B cell (primary cell): ENCODE results near the gene KATNBL1.

Experiments
- EZH2 ChIP-seq: IDR thresholded peaks from 2 replicates; pipeline ENCODE4 v1.6.1; 2012; ENCODE audit warnings: borderline replicate concordance, low read depth, mild to moderate bottlenecking, moderate library complexity, low read length; ENCODE audit not compliant: insufficient read depth, poor library complexity, severe bottlenecking
- TF ChIP-seq, protein P1 (sequence below): fragments of 200-600 bp; IDR thresholded peaks from one replicate; pipeline ENCODE4 v1.8.0; 2022; ENCODE audit warnings: antibody characterized with exemption, mild to moderate bottlenecking

DNA sequence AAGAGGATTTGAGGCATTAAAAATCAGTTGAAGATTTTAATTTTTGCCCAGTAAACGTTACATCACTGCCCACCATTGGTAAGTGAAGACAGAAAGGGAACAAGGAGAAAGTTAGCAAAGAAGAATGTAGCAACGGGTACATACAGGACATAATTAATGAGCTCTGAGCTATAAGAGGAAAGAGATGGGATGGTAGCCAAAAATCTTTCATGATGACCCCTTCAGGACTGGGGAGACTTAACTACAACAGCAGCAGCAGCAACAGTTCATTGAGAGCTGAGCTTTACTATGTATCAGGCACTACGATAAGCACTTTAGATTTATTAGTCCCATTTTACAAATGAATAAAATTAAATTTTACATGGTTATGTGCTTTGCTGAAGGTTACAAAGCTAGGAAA lies 33.3 kb upstream of the KATNBL1 start:
- no peak for TF ChIP-seq EZH2
- TF ChIP-seq, protein P1, sequence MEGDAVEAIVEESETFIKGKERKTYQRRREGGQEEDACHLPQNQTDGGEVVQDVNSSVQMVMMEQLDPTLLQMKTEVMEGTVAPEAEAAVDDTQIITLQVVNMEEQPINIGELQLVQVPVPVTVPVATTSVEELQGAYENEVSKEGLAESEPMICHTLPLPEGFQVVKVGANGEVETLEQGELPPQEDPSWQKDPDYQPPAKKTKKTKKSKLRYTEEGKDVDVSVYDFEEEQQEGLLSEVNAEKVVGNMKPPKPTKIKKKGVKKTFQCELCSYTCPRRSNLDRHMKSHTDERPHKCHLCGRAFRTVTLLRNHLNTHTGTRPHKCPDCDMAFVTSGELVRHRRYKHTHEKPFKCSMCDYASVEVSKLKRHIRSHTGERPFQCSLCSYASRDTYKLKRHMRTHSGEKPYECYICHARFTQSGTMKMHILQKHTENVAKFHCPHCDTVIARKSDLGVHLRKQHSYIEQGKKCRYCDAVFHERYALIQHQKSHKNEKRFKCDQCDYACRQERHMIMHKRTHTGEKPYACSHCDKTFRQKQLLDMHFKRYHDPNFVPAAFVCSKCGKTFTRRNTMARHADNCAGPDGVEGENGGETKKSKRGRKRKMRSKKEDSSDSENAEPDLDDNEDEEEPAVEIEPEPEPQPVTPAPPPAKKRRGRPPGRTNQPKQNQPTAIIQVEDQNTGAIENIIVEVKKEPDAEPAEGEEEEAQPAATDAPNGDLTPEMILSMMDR, result no peak
